GM19035 (cell line): ENCODE results near the gene MYCN.

Source experiments
- ATAC-seq: cut with Tn5 transposase; IDR thresholded peaks from one replicate; pipeline ENCODE4 v1.9.1; 2021; ENCODE audit not compliant: unreplicated experiment

The MYCN gene

GRCh38 chr2:15974565-15975260 lies 34.4 kb downstream of the MYCN start:
- no peak for ATAC-seq

GRCh38 chr2:15975261-15975600 lies 34.9 kb downstream of the MYCN start:
- ATAC-seq: no peak

- no peak for ATAC-seq
Observed at GRCh38 chr2:15975676-15976075, 35.3 kb downstream of the MYCN start.

GRCh38 chr2:15976354-15976753 lies 36.0 kb downstream of the MYCN start:
- ATAC-seq: no peak

- no peak for ATAC-seq
Observed at GRCh38 chr2:15979051-15979758, 38.9 kb downstream of the MYCN start.

- no peak for ATAC-seq
Observed at GRCh38 chr2:15979759-15980604, 39.6 kb downstream of the MYCN start.

GRCh38 chr2:15980605-15981098 lies 40.3 kb downstream of the MYCN start:
- no peak for ATAC-seq

GRCh38 chr2:15981646-15982045 lies 41.3 kb downstream of the MYCN start:
- no peak for ATAC-seq

GRCh38 chr2:15982285-15983044 lies 42.1 kb downstream of the MYCN start:
- no peak for ATAC-seq

GRCh38 chr2:15983496-15983895 lies 43.1 kb downstream of the MYCN start:
- no peak for ATAC-seq

- ATAC-seq: no peak
Observed at GRCh38 chr2:15984368-15985255, 44.3 kb downstream of the MYCN start.

- ATAC-seq: no peak
Observed at GRCh38 chr2:15985531-15985930, 45.2 kb downstream of the MYCN start.

GRCh38 chr2:15986068-15986560 lies 45.8 kb downstream of the MYCN start:
- ATAC-seq: no peak

GRCh38 chr2:15986644-15987043 lies 46.3 kb downstream of the MYCN start:
- ATAC-seq: no peak

- no peak for ATAC-seq
Observed at GRCh38 chr2:15988733-15989132, 48.4 kb downstream of the MYCN start.

- no peak for ATAC-seq
Observed at GRCh38 chr2:15989559-15989958, 49.2 kb downstream of the MYCN start.

GRCh38 chr2:15990151-15991101 lies 50.1 kb downstream of the MYCN start:
- no peak for ATAC-seq

- ATAC-seq: no peak
Observed at GRCh38 chr2:15991231-15991630, 50.9 kb downstream of the MYCN start.
